Measurements from ENCODE around the gene GALNT7. TPM values are rescaled to one million over a fixed set of nuclear protein-coding genes. Genes with fewer than 3 reads are reported as not detected.
"Not testable (repeated sequence)": the region's sequence is repeated elsewhere in the genome, so short reads cannot be mapped to it uniquely, and the experiment has no call there.

GALNT7 gene
- total RNA-seq, 1 donor from 2014 or later, result 8.2 TPM

GRCh38 chr4:173217075-173217474, 48.5 kb downstream of the GALNT7 start:
- no peaks in the 10 kb centered on the region for H3K36me3 ChIP-seq
- H3K4me1 ChIP-seq, result peaks cover 0 to 4% of the 10 kb centered on the region in 2 donors
- H3K9me3 ChIP-seq, result no peaks in the 10 kb centered on the region
- H3K4me3 ChIP-seq, result no peak overlapping the region
- TF ChIP-seq CTCF (IDR thresholded peaks at IDR 0.05), result no peak
- H3K27me3 ChIP-seq, result no peaks in the 10 kb centered on the region
- no peak overlapping the region for H3K27ac ChIP-seq
- intact Hi-C loops (cut with DNase I), result no loop called here
- no peak for DNase-seq (ENCODE audit: low spot score in 2 of 2)

GRCh38 chr4:173217727-173218126, 49.1 kb downstream of the GALNT7 start:
- Histone ChIP-seq H3K36me3 (no peaks in the 10 kb centered on the region), H3K27ac (no peak overlapping the region), H3K9me3 (no peaks in the 10 kb centered on the region), H3K27me3 (no peaks in the 10 kb centered on the region), H3K4me1 (peaks cover 0 to 4% of the 10 kb centered on the region in 2 donors), H3K4me3 (no peak overlapping the region)
- intact Hi-C loops (cut with DNase I), result no loop called here
- DNase-seq (ENCODE audit: low spot score in 2 of 2), result no peak
- TF ChIP-seq CTCF (IDR thresholded peaks at IDR 0.05), result no peak

GRCh38 chr4:173218411-173219125, 50.0 kb downstream of the GALNT7 start:
- no peak overlapping the region for H3K4me3 ChIP-seq
- no peak for DNase-seq (ENCODE audit: low spot score in 2 of 2)
- no peak overlapping the region for H3K27ac ChIP-seq
- intact Hi-C loops (cut with DNase I), result no loop called here
- no peak for TF ChIP-seq CTCF (IDR thresholded peaks at IDR 0.05)
- no peaks in the 10 kb centered on the region for H3K36me3 ChIP-seq
- H3K27me3 ChIP-seq, result no peaks in the 10 kb centered on the region
- peaks cover 0 to 4% of the 10 kb centered on the region in 2 donors for H3K4me1 ChIP-seq
- no peaks in the 10 kb centered on the region for H3K9me3 ChIP-seq

GRCh38 chr4:173219126-173219437, 50.5 kb downstream of the GALNT7 start:
- intact Hi-C loops (cut with DNase I), result not testable (repeated sequence)

GRCh38 chr4:173223743-173224142, 55.1 kb downstream of the GALNT7 start:
- no peak for TF ChIP-seq CTCF (IDR thresholded peaks at IDR 0.05)
- Histone ChIP-seq H3K36me3 (no peaks in the 10 kb centered on the region), H3K4me1 (no peaks in the 10 kb centered on the region), H3K27ac (no peak overlapping the region), H3K27me3 (no peaks in the 10 kb centered on the region), H3K4me3 (no peak overlapping the region), H3K9me3 (no peaks in the 10 kb centered on the region)
- no peak for DNase-seq (ENCODE audit: low spot score in 2 of 2)
- intact Hi-C loops (cut with DNase I), result no loop called here

More at GRCh38 chr4:173219126-173219437, 50.5 kb downstream of the GALNT7 start:
- H3K9me3 ChIP-seq; H3K4me1 ChIP-seq; H3K27ac ChIP-seq; H3K27me3 ChIP-seq; H3K36me3 ChIP-seq; H3K4me3 ChIP-seq; DNase-seq (ENCODE audit: low spot score in 2 of 2): not testable (repeated sequence)

- Histone ChIP-seq H3K36me3 (no peaks in the 10 kb centered on the region), H3K4me3 (no peak overlapping the region), H3K9me3 (no peaks in the 10 kb centered on the region), H3K4me1 (no peaks in the 10 kb centered on the region), H3K27me3 (no peaks in the 10 kb centered on the region), H3K27ac (no peak overlapping the region)
- no peak for TF ChIP-seq CTCF (IDR thresholded peaks at IDR 0.05)
- intact Hi-C loops (cut with DNase I), result no loop called here
- no peak for DNase-seq (ENCODE audit: low spot score in 2 of 2)
These were observed 57.8 kb downstream of the GALNT7 start for GRCh38 chr4:173226401-173226888.
